Transverse colon (tissue), 4 donors: ENCODE results near the gene PFN2. TPM values are rescaled to one million over a fixed set of nuclear protein-coding genes. Genes with fewer than 3 reads are reported as not detected.

Experiments used
- DNase-seq: peaks from one replicate; pipeline ENCODE4 v3.0.0-alpha.2; 2019
- H3K27ac ChIP-seq, 4 donors: fragments of 200-600 bp; sonication (generic); 2 replicates each; pipeline ENCODE4 v1.5.1; 2016 to 2018; ENCODE audit warnings: inconsistent platforms in 4 of 4
- H3K27me3 ChIP-seq: fragments of 200-600 bp; sonication (generic); 2 replicates; pipeline ENCODE4 v1.5.1; 2017; ENCODE audit warnings: inconsistent platforms
- H3K36me3 ChIP-seq, 4 donors: fragments of 200-600 bp; sonication (generic); 2 replicates each; pipeline ENCODE4 v1.5.1; 2017 to 2019; ENCODE audit warnings: inconsistent platforms in 4 of 4
- H3K4me1 ChIP-seq, 4 donors: fragments of 200-600 bp; sonication (generic); 2 replicates each; pipeline ENCODE4 v1.5.1; 2017 to 2020; ENCODE audit warnings: inconsistent platforms in 4 of 4
- H3K4me3 ChIP-seq, 4 donors: fragments of 200-600 bp; sonication (generic); 1 replicate in 1 of 4; 2 replicates in 3 of 4; pipeline versions ENCODE4 v1.5.1 to v1.6.1; 2017 to 2019; ENCODE audit warnings: inconsistent platforms in 4 of 4
- H3K9me3 ChIP-seq, 2 donors: fragments of 200-600 bp; sonication (generic); 2 replicates each; pipeline ENCODE4 v1.5.1; 2017 to 2019; ENCODE audit warnings: inconsistent platforms in 2 of 2
- EP300 ChIP-seq: sonication (generic); formaldehyde crosslinking; IDR thresholded peaks from one replicate; pipeline ENCODE4 v1.6.1; 2017; ENCODE audit warnings: antibody characterized with exemption, low read depth
- POLR2A ChIP-seq: fragments of 450-650 bp; IDR thresholded peaks from one replicate; pipeline ENCODE4 v1.6.1; 2016; ENCODE audit warnings: antibody characterized with exemption, mild to moderate bottlenecking, moderate library complexity
- POLR2AphosphoS5 ChIP-seq, 3 donors: sonication (generic); formaldehyde crosslinking; IDR thresholded peaks; one replicate each; pipeline ENCODE4 v1.6.1; 2016; ENCODE audit warnings: antibody characterized with exemption in 3 of 3
- WGBS, 2 donors: methylation state at CpG; one replicate each; pipeline ENCODE4 v1.1.5; 2018; ENCODE audit warnings: low coverage in 1 of 2; 5-methylcytosine and 5-hydroxymethylcytosine counted together
- in situ Hi-C, 4 donors: fragments of 200-750 bp; cut with MboI; loops; one replicate each; pipeline versions ENCODE4 v1.15.0 to v1.15.1; 2017; ENCODE audit warnings: low sequenced_read_pairs in 3 of 4, low pct_ligation_motif_present in 1 of 4, low pct_unique_long_range_greater_than_20kb in 1 of 4
- intact Hi-C: fragments of 100-400 bp; cut with DNase I; formaldehyde crosslinking; loops from one replicate; pipeline ENCODE4 v1.15.1; 2023; ENCODE audit warnings: low total_unique reads
- total RNA-seq, 4 donors: library from RNA; depleted of rRNA; stranded (reverse); fragments of >200 nt; gene quantifications; one replicate each; pipeline ENCODE4 v1.1.0, GENCODE V29; 2016
- TF ChIP-seq, protein P1 (sequence below), 5 experiments: fragments of 200-600 bp in 3 of 5; fragments of 450-650 bp in 2 of 5; sonication (generic) in 3 of 5; IDR thresholded peaks; 1 replicate in 2 of 5; 2 replicates in 3 of 5; pipeline ENCODE4 v1.5.1; 2016 to 2017; ENCODE audit warnings: antibody characterized with exemption in 5 of 5, inconsistent platforms in 3 of 5, mild to moderate bottlenecking in 2 of 5, moderate library complexity in 1 of 5

PFN2 gene
- total RNA-seq, 4 donors from 2014 or later, result 14.1 to 49.1 (median 42.6) TPM

DNA sequence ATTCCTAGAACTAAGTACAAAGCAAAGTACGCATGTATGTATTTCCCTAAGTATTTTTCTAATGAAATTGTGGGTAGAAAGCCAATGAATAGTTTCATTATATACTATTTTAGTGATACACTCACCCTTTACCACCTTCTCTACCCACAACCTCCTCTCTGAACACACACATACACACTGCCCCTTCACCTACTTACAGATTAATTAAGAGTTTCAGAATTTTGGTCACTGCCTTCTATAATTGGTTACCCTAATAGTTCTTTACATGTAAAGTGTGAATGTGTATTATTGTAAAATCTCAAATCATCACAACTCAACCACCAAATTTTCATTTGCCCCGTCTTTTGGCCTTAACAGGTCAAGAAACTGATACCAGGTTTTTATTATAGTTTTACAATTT, 7.2 kb downstream of the PFN2 start:
- in situ Hi-C loops (loop anchor here (25.0 kb wide), 4 partner anchors 224 to 549 kb away; partner anchors contain the start of gene TSC22D2 (in 1 of the 4)), intact Hi-C loops (no loop called here)
- no peak for DNase-seq
- Histone ChIP-seq H3K4me3 (no peak overlapping the region), H3K27me3 (no peaks in the 10 kb centered on the region), H3K36me3 (no peaks in the 10 kb centered on the region), H3K27ac (no peak overlapping the region), H3K4me1 (peaks cover 0 to 18% (median 5%) of the 10 kb centered on the region in 4 donors), H3K9me3 (no peaks in the 10 kb centered on the region)
- 92% methylated on average over 2 of the region's 2 CpGs for WGBS, 2 donors
- no peak for TF ChIP-seq EP300
- TF ChIP-seq POLR2A, result no peak
- TF ChIP-seq, protein P1, sequence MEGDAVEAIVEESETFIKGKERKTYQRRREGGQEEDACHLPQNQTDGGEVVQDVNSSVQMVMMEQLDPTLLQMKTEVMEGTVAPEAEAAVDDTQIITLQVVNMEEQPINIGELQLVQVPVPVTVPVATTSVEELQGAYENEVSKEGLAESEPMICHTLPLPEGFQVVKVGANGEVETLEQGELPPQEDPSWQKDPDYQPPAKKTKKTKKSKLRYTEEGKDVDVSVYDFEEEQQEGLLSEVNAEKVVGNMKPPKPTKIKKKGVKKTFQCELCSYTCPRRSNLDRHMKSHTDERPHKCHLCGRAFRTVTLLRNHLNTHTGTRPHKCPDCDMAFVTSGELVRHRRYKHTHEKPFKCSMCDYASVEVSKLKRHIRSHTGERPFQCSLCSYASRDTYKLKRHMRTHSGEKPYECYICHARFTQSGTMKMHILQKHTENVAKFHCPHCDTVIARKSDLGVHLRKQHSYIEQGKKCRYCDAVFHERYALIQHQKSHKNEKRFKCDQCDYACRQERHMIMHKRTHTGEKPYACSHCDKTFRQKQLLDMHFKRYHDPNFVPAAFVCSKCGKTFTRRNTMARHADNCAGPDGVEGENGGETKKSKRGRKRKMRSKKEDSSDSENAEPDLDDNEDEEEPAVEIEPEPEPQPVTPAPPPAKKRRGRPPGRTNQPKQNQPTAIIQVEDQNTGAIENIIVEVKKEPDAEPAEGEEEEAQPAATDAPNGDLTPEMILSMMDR (IDR thresholded peaks at IDR 0.05), result no peak
- TF ChIP-seq POLR2AphosphoS5 (IDR thresholded peaks at IDR 0.05), result no peak

DNA sequence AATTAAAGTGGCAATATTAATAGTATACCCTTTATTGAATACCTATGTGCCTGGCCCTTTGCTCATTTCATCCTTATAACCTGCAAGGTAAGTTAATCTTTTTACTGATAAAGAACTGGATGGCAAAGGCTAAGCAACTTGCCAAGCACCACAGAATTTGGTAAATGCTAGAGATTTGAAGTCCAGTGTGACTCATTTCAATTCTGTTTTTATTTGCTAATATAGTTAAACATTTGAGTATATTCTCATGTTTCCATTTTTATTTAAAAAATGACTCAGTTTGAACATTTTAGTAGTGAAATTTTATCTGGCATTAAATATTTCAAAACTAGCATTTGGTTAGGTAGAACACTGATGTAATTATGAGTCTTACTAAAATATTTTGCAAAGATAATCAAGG, 11.3 kb downstream of the PFN2 start:
- Histone ChIP-seq H3K27me3 (no peaks in the 10 kb centered on the region), H3K27ac (no peak overlapping the region), H3K4me1 (peaks cover 0 to 18% (median 11%) of the 10 kb centered on the region in 4 donors), H3K9me3 (no peaks in the 10 kb centered on the region), H3K36me3 (no peaks in the 10 kb centered on the region), H3K4me3 (no peak overlapping the region)
- in situ Hi-C loops, result loop anchor here (10.0 to 25.0 kb wide), 5 partner anchors 225 to 553 kb away; partner anchors contain the start of gene TSC22D2 (in 1 of the 4)
- DNase-seq, result no peak
- no peak for TF ChIP-seq POLR2AphosphoS5 (IDR thresholded peaks at IDR 0.05)
- no peak for TF ChIP-seq POLR2A
- no peak for TF ChIP-seq EP300
- TF ChIP-seq, protein P1 (IDR thresholded peaks at IDR 0.05), result no peak
- intact Hi-C loops, result no loop called here

DNA sequence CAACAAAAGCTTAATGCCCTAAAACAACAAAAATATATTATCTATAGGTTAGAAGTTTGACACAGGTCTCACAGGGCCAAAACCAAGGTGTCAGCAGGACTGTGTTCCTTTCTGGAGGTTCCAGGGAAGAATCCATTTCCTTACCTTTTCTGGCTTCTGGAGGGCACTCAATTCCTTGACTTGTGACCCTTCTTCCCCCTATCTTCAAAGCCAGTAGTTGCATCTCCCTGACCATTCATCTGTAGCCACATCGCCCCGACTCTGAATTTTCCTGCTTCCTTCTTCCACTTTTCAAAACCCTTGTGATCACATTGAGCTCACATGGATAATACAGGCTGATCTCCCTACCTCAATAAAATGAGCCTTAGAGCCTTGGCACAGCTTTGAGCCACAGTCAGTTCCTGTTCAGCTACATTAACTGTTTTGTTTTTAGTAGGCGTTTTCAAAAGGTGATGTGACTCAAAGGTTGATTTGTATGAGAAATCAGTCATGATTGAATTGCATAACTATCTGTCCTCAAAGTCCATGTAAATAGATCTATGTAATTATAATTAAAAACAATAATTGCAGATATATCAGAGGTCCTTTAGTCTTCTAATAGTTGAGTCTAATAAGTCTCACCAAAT, 12.4 kb downstream of the PFN2 start:
- H3K9me3 ChIP-seq, result no peaks in the 10 kb centered on the region
- TF ChIP-seq, protein P1 (IDR thresholded peaks at IDR 0.05), result no peak
- TF ChIP-seq POLR2AphosphoS5 (IDR thresholded peaks at IDR 0.05), result no peak
- in situ Hi-C loops, result loop anchor here (10.0 to 25.0 kb wide), 5 partner anchors 227 to 554 kb away; partner anchors contain the start of gene TSC22D2 (in 1 of the 4)
- intact Hi-C loops, result no loop called here
- no peak overlapping the region for H3K4me3 ChIP-seq
- H3K27ac ChIP-seq, result peak overlapping the region in 2 of 4 donors; percentile 4 to 44
- H3K27me3 ChIP-seq, result no peaks in the 10 kb centered on the region
- WGBS, 2 donors, result 44 to 66% methylated on average over 1 to 3 of the region's 3 CpGs
- peaks cover 0 to 18% (median 8%) of the 10 kb centered on the region in 4 donors for H3K4me1 ChIP-seq
- no peaks in the 10 kb centered on the region for H3K36me3 ChIP-seq
- DNase-seq, result no peak

DNA sequence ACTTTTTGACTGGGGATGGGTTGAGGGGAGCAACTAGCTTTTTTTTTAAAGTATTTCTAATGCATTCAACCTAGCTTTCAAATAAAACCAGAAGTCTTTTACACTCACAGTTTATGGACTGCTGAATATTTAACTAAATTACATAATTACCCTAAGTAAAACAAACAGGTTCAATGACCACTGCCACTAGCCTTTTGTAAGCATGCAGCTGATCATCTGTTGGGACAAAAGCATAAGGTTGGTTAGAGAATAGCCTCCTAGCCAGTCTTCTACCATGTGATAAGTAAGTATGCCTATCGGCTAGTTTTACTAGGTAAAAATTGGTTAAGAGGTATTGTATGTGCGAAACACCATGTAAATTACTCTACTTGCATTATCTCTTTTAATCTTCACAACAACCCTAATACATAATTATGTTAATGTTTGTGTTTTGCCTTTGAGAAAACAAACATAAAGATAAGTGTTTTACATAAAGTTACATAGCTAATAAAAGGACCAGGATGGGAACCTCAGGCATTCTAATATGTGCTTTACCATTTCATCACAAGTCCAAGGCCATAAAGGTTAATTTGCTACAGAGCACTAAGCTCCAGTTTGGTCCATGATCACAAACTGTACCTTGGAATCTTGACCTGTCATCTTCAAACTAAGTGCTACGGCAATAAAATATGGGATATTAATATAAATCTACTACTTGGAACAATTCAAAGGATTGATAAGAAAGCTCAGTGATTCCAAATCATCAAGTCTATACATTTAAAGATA, 13.2 kb downstream of the PFN2 start:
- H3K36me3 ChIP-seq, result no peaks in the 10 kb centered on the region
- peak overlapping the region in 2 of 4 donors; percentile 4 to 44 for H3K27ac ChIP-seq
- H3K4me3 ChIP-seq, result no peak overlapping the region
- in situ Hi-C loops, result loop anchor here (10.0 to 25.0 kb wide), 5 partner anchors 227 to 555 kb away; partner anchors contain the start of gene TSC22D2 (in 1 of the 4)
- 72 to 82% methylated on average over 3 of the region's 3 CpGs for WGBS, 2 donors
- intact Hi-C loops, result no loop called here
- H3K27me3 ChIP-seq, result no peaks in the 10 kb centered on the region
- peaks cover 0 to 18% (median 8%) of the 10 kb centered on the region in 4 donors for H3K4me1 ChIP-seq
- TF ChIP-seq POLR2AphosphoS5 (IDR thresholded peaks at IDR 0.05), result no peak
- TF ChIP-seq, protein P1 (IDR thresholded peaks at IDR 0.05), result no peak
- no peak for TF ChIP-seq EP300
- TF ChIP-seq POLR2A, result no peak
- DNase-seq, result no peak
- no peaks in the 10 kb centered on the region for H3K9me3 ChIP-seq
